AG09309 (cell line): ENCODE measurements around the gene ITGB5.

Experiments used
- DNase-seq: peaks from one replicate; pipeline ENCODE4 v3.0.0-alpha.2; 2010; ENCODE audit warnings: low read depth
- H3K4me3 ChIP-seq: 2 replicates; pipeline ENCODE4 v1.5.1; 2011; ENCODE audit warnings: mild to moderate bottlenecking, low read depth, low read length, moderate library complexity; ENCODE audit not compliant: control insufficient read depth
- TF ChIP-seq, protein P1 (sequence below): IDR thresholded peaks from 2 replicates; pipeline ENCODE4 v1.5.1; 2011; ENCODE audit warnings: mild to moderate bottlenecking, low read depth, low read length, inconsistent platforms; ENCODE audit not compliant: insufficient read depth, control insufficient read depth; ENCODE audit errors: missing control alignments

The ITGB5 gene

DNA sequence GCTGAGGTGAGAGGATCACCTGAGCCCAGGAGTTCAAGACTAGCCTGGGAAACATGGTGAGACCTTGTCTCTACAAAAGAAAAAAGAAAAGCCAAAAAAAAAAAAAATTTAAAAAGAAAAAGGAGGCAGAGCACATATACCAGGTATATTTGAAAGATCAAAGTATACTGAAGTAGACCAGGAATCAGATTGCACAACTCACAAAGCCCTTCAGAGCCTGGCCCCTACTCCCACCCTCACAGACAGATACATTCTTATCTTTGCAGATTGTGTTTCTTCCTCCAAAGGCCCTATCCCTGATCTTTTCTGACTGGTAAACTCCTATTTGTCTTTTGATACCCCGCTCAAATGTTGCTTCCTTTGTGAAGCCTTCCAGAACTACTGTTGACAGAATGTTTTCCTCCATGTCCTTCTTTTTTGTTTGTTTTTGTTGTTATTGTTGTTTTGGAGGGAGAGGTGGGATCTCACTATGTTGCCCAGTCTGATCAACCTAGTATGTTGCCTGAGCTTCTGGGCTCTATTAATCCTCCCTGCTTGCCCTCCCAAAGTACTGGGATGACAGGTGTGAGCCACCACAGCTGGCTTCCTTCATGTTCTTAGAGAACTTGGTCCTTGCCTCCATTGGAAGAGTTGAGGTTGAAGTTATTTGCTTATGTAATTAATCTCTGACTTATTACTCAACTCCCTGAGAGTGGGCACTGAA lies 9.8 kb upstream of the ITGB5 start:
- no peak overlapping the region for H3K4me3 ChIP-seq
- TF ChIP-seq, protein P1, sequence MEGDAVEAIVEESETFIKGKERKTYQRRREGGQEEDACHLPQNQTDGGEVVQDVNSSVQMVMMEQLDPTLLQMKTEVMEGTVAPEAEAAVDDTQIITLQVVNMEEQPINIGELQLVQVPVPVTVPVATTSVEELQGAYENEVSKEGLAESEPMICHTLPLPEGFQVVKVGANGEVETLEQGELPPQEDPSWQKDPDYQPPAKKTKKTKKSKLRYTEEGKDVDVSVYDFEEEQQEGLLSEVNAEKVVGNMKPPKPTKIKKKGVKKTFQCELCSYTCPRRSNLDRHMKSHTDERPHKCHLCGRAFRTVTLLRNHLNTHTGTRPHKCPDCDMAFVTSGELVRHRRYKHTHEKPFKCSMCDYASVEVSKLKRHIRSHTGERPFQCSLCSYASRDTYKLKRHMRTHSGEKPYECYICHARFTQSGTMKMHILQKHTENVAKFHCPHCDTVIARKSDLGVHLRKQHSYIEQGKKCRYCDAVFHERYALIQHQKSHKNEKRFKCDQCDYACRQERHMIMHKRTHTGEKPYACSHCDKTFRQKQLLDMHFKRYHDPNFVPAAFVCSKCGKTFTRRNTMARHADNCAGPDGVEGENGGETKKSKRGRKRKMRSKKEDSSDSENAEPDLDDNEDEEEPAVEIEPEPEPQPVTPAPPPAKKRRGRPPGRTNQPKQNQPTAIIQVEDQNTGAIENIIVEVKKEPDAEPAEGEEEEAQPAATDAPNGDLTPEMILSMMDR = no peak
- no peak for DNase-seq

DNA sequence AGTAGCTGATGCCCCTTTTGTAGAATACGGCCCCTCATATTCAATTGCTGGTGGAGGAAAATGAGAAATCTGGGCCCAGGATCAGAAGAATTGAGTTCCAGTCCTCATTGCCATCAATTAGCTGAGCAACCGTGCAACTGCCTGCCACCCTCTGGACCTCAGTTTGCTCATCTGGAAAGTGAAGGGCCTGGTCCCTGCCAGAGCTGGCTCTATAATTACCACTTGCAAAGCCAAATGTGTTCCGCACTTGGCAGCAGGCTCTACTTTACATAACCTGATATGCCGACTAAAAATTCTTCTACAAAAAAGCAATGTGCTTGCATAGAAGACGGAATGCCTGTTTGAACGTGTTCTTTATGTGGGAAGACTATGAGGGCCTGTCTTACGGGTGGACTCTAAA lies 8.6 kb upstream of the ITGB5 start:
- no peak for DNase-seq
- TF ChIP-seq, protein P1 = no peak
- no peak overlapping the region for H3K4me3 ChIP-seq

DNA sequence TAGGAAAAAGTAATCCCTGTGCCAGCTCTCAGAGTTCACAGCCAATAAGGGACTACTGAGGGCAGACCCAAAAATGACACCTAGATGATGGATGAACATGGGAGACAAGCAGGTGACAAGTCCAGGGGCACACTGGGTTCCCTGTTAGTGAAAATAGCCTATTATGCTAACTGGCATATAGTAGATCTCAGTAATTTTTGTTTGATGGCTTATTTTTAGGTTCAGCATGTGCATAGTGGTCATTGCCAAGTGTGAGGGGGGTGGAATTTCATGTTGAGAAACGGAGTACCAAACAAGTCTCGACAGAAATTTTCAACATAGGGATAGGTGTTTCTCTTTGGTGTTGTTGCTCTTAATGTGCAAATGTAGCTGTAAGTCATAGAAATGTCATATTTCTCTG lies 6.4 kb upstream of the ITGB5 start:
- DNase-seq = no peak
- H3K4me3 ChIP-seq = no peak overlapping the region
- TF ChIP-seq, protein P1 = no peak

DNA sequence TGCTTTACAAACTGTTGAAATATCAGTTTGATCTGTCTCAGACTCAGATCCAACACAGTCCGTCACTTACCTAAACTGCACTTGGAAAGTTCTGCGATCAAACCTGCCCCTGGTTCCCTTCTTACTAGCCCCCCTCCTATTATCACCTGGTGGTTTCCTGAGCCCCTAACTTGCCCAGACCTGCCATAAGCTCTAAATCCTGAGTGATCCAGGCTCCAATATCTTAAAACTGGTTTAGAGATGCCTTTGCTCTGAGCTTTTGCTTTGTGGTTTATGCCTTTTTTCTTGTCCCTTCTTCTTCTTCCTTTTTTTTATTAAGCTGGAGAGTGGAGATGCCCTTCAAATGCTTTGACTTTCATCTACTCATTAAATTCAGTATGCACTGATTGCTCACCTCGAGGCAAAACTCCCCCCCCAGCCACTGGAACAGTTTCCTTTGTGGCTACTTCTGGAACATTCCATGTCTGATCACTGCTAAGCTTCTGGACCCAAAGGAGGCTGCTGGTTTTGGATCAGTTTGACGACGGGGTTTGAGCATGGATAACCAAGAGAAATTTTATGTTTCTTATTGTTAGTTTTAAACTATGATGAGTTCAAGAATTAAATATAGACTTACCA lies 3.5 kb upstream of the ITGB5 start:
- no peak overlapping the region for H3K4me3 ChIP-seq
- no peak for DNase-seq
- TF ChIP-seq, protein P1 = no peak

DNA sequence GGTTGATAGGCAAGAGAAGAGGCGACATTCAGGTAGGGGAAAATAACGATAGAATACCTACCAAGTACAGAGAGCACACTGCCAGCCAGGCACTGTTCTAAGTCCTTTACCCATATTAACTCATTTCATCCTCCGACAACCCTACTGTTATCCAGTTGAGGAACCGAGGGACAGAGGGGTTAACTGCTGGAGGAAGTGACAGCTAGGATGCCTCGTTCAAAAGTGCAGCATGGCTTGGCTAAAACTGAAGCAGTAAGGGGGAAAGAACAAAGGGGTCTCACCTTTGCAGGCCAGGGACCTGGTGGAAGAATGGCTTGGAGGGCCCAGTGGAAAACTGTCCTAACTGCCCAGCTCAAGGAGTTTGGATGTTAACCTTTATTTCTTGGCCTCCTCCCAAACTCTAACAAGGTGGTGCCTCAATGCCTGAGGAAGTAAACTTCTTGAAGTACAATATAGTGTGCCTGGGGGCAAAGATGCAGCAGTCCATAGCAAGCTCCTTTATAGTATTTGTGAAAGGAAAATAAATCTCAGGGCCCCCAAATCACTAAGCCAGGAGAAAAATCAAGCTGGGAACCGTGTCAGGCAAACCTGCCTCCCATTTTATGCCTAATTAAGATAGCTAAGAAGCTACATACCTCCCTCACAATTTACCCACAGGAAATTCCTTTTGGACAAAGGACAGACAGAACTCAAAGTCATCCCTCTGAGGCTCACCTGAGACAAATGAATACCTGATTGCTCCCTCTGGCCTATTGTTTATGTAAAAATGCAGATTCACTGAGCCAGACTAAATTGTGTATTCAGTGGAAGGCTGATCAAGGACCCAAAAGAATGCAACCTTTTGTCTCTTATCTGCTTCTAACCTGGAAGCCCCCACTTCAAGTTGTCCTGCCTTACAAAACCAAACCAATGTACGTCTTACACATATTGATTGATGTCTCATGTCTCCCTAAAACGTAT lies 1.6 kb upstream of the ITGB5 start:
- H3K4me3 ChIP-seq = no peak overlapping the region

DNA sequence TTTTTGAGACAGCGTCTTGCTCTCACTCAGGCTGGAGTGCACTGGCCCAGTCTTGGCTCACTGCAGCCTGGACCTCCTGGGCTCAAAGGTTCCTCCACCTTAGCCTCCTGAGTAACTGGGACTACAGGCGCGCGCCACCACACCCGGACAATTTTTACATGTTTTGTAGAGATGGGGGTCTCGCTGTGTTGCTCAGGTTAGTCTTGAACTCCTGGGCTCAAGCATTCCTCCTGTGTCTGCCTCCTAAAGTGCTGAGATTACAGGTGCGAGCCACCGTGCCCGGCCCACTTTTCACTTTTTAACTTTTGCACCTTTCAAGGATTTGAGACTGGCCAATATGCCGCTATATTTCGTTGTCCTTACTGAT lies 750 bp upstream of the ITGB5 start:
- TF ChIP-seq, protein P1 = no peak
- no peak for DNase-seq
- H3K4me3 ChIP-seq = peak overlapping the region; percentile 65; the same call in 1 of the 2 replicates

More for the DNA sequence above, 1.6 kb upstream of the ITGB5 start:
- DNase-seq = no peak
- TF ChIP-seq, protein P1 = no peak
